OCI-LY1 (cell line): ENCODE measurements around the gene EXTL2.

Source experiments
- CTCF ChIP-seq: fragments of 200-600 bp; sonication (generic), shearing (Covaris generic); IDR thresholded peaks from 2 replicates; pipeline ENCODE4 v1.5.1; 2017; ENCODE audit warnings: mild to moderate bottlenecking, antibody characterized with exemption, low read length, moderate library complexity, mixed read lengths
- EZH2 ChIP-seq: fragments of 200-600 bp; sonication (generic), shearing (Covaris generic); IDR thresholded peaks from 2 replicates; pipeline ENCODE4 v1.8.0; 2017; ENCODE audit warnings: borderline replicate concordance, mixed run types, mild to moderate bottlenecking, antibody characterized with exemption, low read length, moderate library complexity, mixed read lengths

GRCh38 chr1:100883963-100884362 lies 10.7 kb downstream of the EXTL2 start:
- no peak for TF ChIP-seq EZH2
- TF ChIP-seq CTCF = peak; percentile 24; the same call in 1 of the 2 replicates
